ENCODE measurements around the gene NCK1.

NCK1 gene

GRCh38 chr3:136929977-136930670 is 68.1 kb downstream of the NCK1 start:
- no peak for DNase-seq (ENCODE audit: low spot score)
- no peak for TF ChIP-seq CTCF (IDR thresholded peaks at IDR 0.05; ENCODE audit: extremely low read depth, missing control alignments)

- TF ChIP-seq CTCF (IDR thresholded peaks at IDR 0.05; ENCODE audit: extremely low read depth, missing control alignments), result no peak
- no peak for DNase-seq (ENCODE audit: low spot score)
Measured at GRCh38 chr3:136931606-136932005, 69.6 kb downstream of the NCK1 start.

GRCh38 chr3:136932523-136932922 is 70.5 kb downstream of the NCK1 start:
- TF ChIP-seq CTCF (IDR thresholded peaks at IDR 0.05; ENCODE audit: extremely low read depth, missing control alignments), result no peak
- no peak for DNase-seq (ENCODE audit: low spot score)

GRCh38 chr3:136932978-136933772 is 71.2 kb downstream of the NCK1 start:
- DNase-seq (ENCODE audit: low spot score), result no peak
- TF ChIP-seq CTCF (IDR thresholded peaks at IDR 0.05; ENCODE audit: extremely low read depth, missing control alignments), result no peak

GRCh38 chr3:136937175-136937574 is 75.2 kb downstream of the NCK1 start:
- DNase-seq (ENCODE audit: low spot score), result no peak
- TF ChIP-seq CTCF (IDR thresholded peaks at IDR 0.05; ENCODE audit: extremely low read depth, missing control alignments), result no peak

- no peak for DNase-seq (ENCODE audit: low spot score)
- no peak for TF ChIP-seq CTCF (IDR thresholded peaks at IDR 0.05; ENCODE audit: extremely low read depth, missing control alignments)
Measured at GRCh38 chr3:136937851-136938250, 75.8 kb downstream of the NCK1 start.

GRCh38 chr3:136938334-136938733 is 76.3 kb downstream of the NCK1 start:
- no peak for TF ChIP-seq CTCF (IDR thresholded peaks at IDR 0.05; ENCODE audit: extremely low read depth, missing control alignments)
- DNase-seq (ENCODE audit: low spot score), result no peak

Measured in GM20000 (cell line).